Measurements from ENCODE around the gene IBTK.
"Not testable (repeated sequence)": the region's sequence is repeated elsewhere in the genome, so short reads cannot be mapped to it uniquely, and the experiment has no call there.

Gene IBTK

GRCh38 chr6:82197784-82198183 is 49.8 kb downstream of the IBTK start:
- Histone ChIP-seq H3K36me3 (peaks cover 30 to 88% (median 45%) of the 10 kb centered on the region in 11 experiments; a peak in 21 of 22 replicates), H3K9ac (no peak overlapping the region), H4K20me1 (no peaks in the 10 kb centered on the region), H3K4me3 (no peak overlapping the region), H3K4me1 (no peaks in the 10 kb centered on the region), H3K27ac (no peak overlapping the region), H3K9me3 (replicated peaks in 1 of 11) (no peaks in the 10 kb centered on the region), H3K27me3 (no peaks in the 10 kb centered on the region), H3K4me2 (no peak overlapping the region)
- no peak for TF ChIP-seq Cebpa-rat (IDR thresholded peaks at IDR 0.05)

DNA sequence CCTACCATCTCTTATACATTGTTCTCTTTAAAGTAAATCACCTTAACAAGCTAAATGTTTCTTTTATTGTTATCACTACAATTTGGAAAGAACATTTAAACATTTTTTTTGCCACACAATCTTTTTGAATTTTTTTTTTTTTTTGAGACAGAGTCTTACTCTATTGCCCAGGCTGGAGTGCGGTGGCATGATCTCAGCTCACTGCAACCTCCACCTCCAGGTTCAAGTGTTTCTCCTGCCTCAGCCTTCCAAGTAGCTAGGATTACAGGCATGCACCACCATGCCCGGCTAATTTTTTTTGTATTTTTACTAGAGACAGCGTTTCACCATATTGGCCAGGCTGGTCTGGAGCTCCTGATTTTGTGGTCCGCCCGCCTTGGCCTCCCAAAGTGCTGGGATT is 50.3 kb downstream of the IBTK start:
- not testable (repeated sequence) for H3K9me3 ChIP-seq (replicated peaks in 1 of 11); H3K9ac ChIP-seq; H3K27me3 ChIP-seq; H3K27ac ChIP-seq; H3K4me1 ChIP-seq; H3K4me2 ChIP-seq; H4K20me1 ChIP-seq; H3K4me3 ChIP-seq
- peaks cover 30 to 91% (median 50%) of the 10 kb centered on the region in 11 experiments; a peak in 21 of 22 replicates for H3K36me3 ChIP-seq

DNA sequence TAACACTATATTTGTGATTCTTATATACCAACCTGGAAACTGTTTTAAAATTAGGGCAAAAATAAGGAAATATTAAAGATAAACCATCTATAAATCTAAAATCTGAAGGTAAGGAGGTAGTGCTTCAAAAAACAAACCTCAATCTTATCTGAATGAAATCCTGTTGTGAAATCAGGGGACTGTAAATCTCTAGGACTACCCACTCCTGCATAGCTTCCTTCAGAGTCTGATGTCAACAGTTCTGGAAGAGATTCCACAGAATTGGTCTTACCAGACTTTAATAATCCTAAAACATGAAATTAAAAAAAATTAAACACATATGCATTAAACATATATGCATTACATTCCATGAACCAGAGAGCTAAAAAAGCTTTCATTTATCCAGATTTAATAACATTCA is 51.4 kb downstream of the IBTK start:
- Histone ChIP-seq H3K4me1 (no peaks in the 10 kb centered on the region), H3K4me2 (no peak overlapping the region), H3K27ac (no peak overlapping the region), H3K9ac (no peak overlapping the region), H3K27me3 (no peaks in the 10 kb centered on the region), H3K36me3 (peaks cover 33 to 87% (median 47%) of the 10 kb centered on the region in 11 experiments; a peak in 21 of 22 replicates), H3K9me3 (replicated peaks in 1 of 11) (no peaks in the 10 kb centered on the region), H4K20me1 (no peaks in the 10 kb centered on the region), H3K4me3 (no peak overlapping the region)
- TF ChIP-seq Cebpa-rat (IDR thresholded peaks at IDR 0.05): no peak

DNA sequence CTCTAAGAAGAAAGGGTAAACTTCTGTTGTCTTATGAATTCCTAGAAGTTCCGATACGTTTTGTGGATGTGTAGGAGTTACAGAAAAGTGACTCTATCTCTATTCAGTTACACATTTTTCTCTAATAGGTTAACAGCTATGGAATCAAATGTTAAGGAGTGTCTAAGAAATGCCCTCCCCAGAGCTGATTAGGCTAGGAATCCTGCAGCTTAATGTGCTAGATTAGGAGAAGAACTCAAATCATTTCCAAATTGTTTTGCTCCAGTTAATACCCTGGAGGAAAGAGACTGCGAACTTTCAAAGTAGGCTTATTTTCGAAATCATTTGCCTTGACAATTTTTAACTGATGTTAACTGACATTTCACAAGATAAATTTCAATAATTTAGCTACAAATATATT is 51.9 kb downstream of the IBTK start:
- Histone ChIP-seq H3K9ac (no peak overlapping the region), H3K4me1 (no peaks in the 10 kb centered on the region), H3K4me3 (no peak overlapping the region), H3K27me3 (no peaks in the 10 kb centered on the region), H4K20me1 (no peaks in the 10 kb centered on the region), H3K27ac (no peak overlapping the region), H3K4me2 (no peak overlapping the region), H3K9me3 (replicated peaks in 1 of 11) (no peaks in the 10 kb centered on the region), H3K36me3 (peaks cover 31 to 83% (median 49%) of the 10 kb centered on the region in 11 experiments; a peak in 21 of 22 replicates)
- TF ChIP-seq Cebpa-rat (IDR thresholded peaks at IDR 0.05): no peak

DNA sequence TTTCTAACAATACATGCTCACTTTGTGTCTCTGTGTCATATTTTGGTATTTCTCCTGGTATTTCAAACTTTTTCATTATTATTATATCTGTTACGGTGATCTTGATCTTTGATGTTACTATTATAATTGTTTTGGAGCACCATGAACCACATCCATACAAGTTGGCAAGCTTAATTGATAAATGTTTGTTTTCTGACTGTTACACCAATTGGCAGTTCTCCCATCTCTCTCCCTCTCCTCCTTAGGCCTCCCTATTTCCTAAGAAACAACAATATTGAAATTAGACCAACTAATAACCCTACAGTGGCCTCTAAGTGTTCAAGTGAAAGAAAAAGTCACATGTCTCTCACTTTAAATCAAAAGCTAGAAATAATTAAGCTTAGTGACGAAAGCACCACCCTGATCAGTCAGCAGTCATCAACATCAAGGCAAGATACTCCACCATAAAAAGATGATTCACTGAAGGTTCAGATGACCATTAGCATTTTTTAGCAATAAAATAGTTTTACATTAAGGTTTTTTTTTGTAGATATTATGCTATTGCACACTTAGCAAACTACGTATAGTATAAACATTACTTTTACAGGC is 61.5 kb downstream of the IBTK start:
- no peak for TF ChIP-seq Cebpa-rat (IDR thresholded peaks at IDR 0.05)
- Histone ChIP-seq H3K27ac (no peak overlapping the region), H3K36me3 (peaks cover 10 to 69% (median 26%) of the 10 kb centered on the region in 11 experiments; a peak in 16 of 22 replicates), H3K4me2 (no peak overlapping the region), H4K20me1 (no peaks in the 10 kb centered on the region), H3K9me3 (replicated peaks in 1 of 11) (no peaks in the 10 kb centered on the region), H3K9ac (no peak overlapping the region), H3K4me3 (no peak overlapping the region), H3K4me1 (no peaks in the 10 kb centered on the region), H3K27me3 (no peaks in the 10 kb centered on the region)

DNA sequence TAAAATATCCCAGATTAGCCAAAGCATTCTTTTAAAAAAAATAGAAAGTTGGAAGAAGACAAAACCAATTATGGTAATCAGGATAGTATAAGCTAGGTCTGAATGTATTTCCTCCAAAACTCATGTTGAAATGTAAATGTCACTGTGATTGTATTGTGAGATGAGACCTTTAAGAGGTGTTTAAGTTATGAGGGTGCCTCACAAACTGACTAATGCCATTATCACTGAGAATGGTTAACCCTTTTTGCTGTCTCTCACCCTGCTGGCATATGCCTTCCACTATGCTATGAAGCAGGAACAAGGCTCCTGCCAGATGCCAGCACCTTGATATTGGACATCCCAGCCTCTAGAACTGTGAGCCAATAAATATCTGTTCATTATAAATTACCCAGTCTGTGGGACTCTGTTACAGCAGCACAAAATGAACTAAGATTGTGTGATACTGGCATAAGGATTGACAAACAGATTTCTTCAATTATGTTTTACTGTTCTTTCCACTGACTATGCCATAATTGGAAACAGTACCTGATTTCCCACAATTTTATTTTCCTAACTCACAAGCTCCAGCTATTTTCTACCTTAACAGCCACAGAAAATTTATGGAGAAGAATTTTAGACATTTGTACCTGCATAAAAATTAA is 63.8 kb downstream of the IBTK start:
- no peaks in the 10 kb centered on the region for H3K27me3 ChIP-seq
- H4K20me1 ChIP-seq: no peaks in the 10 kb centered on the region
- no peak overlapping the region for H3K4me3 ChIP-seq
- no peak for TF ChIP-seq Cebpa-rat (IDR thresholded peaks at IDR 0.05)
- H3K27ac ChIP-seq: no peak overlapping the region
- no peak overlapping the region for H3K4me2 ChIP-seq
- no peaks in the 10 kb centered on the region for H3K9me3 ChIP-seq (replicated peaks in 1 of 11)
- peaks cover 0 to 75% (median 23%) of the 10 kb centered on the region in 11 experiments; a peak in 16 of 22 replicates for H3K36me3 ChIP-seq
- no peaks in the 10 kb centered on the region for H3K4me1 ChIP-seq
- no peak overlapping the region for H3K9ac ChIP-seq

- Histone ChIP-seq H3K27ac (no peak overlapping the region), H3K4me3 (no peak overlapping the region), H3K9me3 (replicated peaks in 1 of 11) (no peaks in the 10 kb centered on the region), H3K4me2 (no peak overlapping the region), H3K36me3 (peaks cover 0 to 70% (median 18%) of the 10 kb centered on the region in 11 experiments; a peak in 14 of 22 replicates), H4K20me1 (no peaks in the 10 kb centered on the region), H3K9ac (no peak overlapping the region), H3K4me1 (no peaks in the 10 kb centered on the region), H3K27me3 (no peaks in the 10 kb centered on the region)
- no peak for TF ChIP-seq Cebpa-rat (IDR thresholded peaks at IDR 0.05)
Observed at GRCh38 chr6:82182756-82183155, 64.8 kb downstream of the IBTK start.

DNA sequence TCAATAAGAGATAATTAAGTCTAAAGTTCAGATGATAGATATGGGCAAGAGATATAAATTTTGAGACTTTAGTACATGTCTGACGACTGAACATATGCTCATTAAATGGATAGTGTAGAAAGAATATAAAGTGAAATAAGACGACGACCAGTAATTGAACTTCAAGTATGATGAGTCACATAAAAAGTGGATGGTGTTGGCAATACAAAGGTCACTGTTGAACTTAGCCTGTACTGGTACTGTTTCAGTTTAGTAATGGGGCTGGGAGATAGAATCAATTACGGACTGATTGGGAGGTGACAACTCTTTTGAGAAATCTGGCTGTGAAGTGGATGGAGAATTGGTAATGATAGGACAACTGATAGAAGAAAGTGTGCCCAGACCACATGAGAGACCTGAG is 68.1 kb downstream of the IBTK start:
- TF ChIP-seq Cebpa-rat (IDR thresholded peaks at IDR 0.05): no peak
- H3K9me3 ChIP-seq (replicated peaks in 1 of 11): no peaks in the 10 kb centered on the region
- H3K4me1 ChIP-seq: no peaks in the 10 kb centered on the region
- no peaks in the 10 kb centered on the region for H4K20me1 ChIP-seq
- H3K4me2 ChIP-seq: no peak overlapping the region
- no peak overlapping the region for H3K4me3 ChIP-seq
- H3K27ac ChIP-seq: no peak overlapping the region
- H3K36me3 ChIP-seq: peaks cover 3 to 62% (median 13%) of the 10 kb centered on the region in 11 experiments; a peak in 13 of 22 replicates
- no peak overlapping the region for H3K9ac ChIP-seq
- H3K27me3 ChIP-seq: no peaks in the 10 kb centered on the region

DNA sequence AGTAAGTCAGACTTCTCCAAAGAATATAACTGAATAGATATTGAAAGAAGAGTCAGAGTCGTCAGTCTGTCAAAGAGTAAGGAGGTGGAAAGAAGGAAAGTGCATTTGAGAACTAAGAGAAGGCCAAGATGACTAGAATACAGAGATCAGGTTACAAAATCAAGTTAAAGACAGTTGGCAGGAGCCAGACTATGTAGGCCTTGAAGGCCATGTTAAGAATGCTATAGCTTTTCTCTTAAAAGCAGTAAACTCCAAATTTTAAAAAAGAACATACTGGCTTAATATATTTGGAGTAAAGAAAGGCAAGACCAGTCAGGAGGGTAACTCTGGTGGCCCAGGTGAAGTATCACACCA is 68.8 kb downstream of the IBTK start:
- Histone ChIP-seq H3K4me3 (no peak overlapping the region), H3K4me1 (no peaks in the 10 kb centered on the region), H3K27ac (no peak overlapping the region), H3K4me2 (no peak overlapping the region), H3K36me3 (peaks cover 3 to 58% (median 13%) of the 10 kb centered on the region in 11 experiments; a peak in 13 of 22 replicates), H3K9me3 (replicated peaks in 1 of 11) (no peaks in the 10 kb centered on the region), H3K27me3 (no peaks in the 10 kb centered on the region), H4K20me1 (no peaks in the 10 kb centered on the region), H3K9ac (no peak overlapping the region)
- no peak for TF ChIP-seq Cebpa-rat (IDR thresholded peaks at IDR 0.05)

Measured in BLaER1 treated with 17β-estradiol and CSF1 and Interleukin-3, amounts not matched to agents 10 nM and 100 nM (cell line).